GM12878 (cell line): ENCODE measurements around the gene INO80. TPM values are rescaled to one million over a fixed set of nuclear protein-coding genes. Genes with fewer than 3 reads are reported as not detected.
A peak's percentile ranks its signal among the peaks of the same experiment; 100 is the strongest.

Experiments
- ATAC-seq: fragments of 200-7000 bp; cut with Tn5 transposase; 3 replicates; pipeline ENCODE4 v1.9.1; 2020; ENCODE audit warnings: mild to moderate bottlenecking, moderate library complexity
- BruUV-seq: library from RNA; stranded (reverse); fragments of 400-500 nt; replicated peaks from 2 replicates; lab custom pipeline; 2021; lab: Mats Ljungman, UMichigan
- CTCF ChIA-PET: fragments of 300-600 bp; sonication (Branson Sonifier 250); formaldehyde crosslinking; extraction: SDS; loops from one replicate; lab custom pipeline; 2021; ENCODE audit warnings: inconsistent platforms; lab: Yijun Ruan, JAX
- POLR2A ChIA-PET: fragments of 350-600 bp; formaldehyde crosslinking; extraction: SDS; loops from one replicate; lab custom pipeline; 2021; ENCODE audit warnings: inconsistent platforms; lab: Charles Lee
- RAD21 ChIA-PET: fragments of 300-600 bp; sonication (Branson Sonifier 250); formaldehyde crosslinking; loops from one replicate; lab custom pipeline; 2023; ENCODE audit warnings: antibody characterized with exemption; ENCODE audit not compliant: unreplicated experiment; lab: Charles Lee
- SMC1A ChIA-PET: fragments of 300-600 bp; sonication (Branson Sonifier 250); formaldehyde crosslinking; loops from one replicate; lab custom pipeline; 2023; ENCODE audit not compliant: unreplicated experiment, uncharacterized antibody; lab: Charles Lee
- DNase-seq: peaks from one replicate; pipeline ENCODE4 v3.0.0-alpha.2; 2011; ENCODE audit warnings: low read depth, low spot score
- FAIRE-seq: peaks from 3 replicates; lab custom pipeline; 2011; peaks lifted over from hg19 to GRCh38; lab: Jason Lieb, UNC
- H2AFZ ChIP-seq: 2 replicates; pipeline ENCODE4 v1.6.0; 2011; ENCODE audit warnings: low read depth, low read length, control low read depth; ENCODE audit not compliant: control insufficient read depth
- H3K27ac ChIP-seq: 2 replicates; pipeline ENCODE4 v1.5.1; 2011; ENCODE audit warnings: control low read depth; ENCODE audit not compliant: control insufficient read depth, insufficient read depth
- H3K27me3 ChIP-seq, 2 experiments: replicated peaks in 1 of 2; 2 replicates each; pipeline versions ENCODE4 v1.6.0 to v1.6.1; 2011; ENCODE audit warnings: low read length in 1 of 2; ENCODE audit not compliant: control insufficient read depth in 2 of 2, insufficient read depth in 2 of 2
- H3K36me3 ChIP-seq, 2 experiments: 2 replicates each; pipeline ENCODE4 v1.5.1; 2011; ENCODE audit warnings: low read length in 1 of 2; ENCODE audit not compliant: control insufficient read depth in 2 of 2, insufficient read depth in 2 of 2
- H3K4me1 ChIP-seq: 2 replicates; pipeline ENCODE4 v1.6.1; 2011; ENCODE audit warnings: mild to moderate bottlenecking, low read length, moderate library complexity, mixed read lengths; ENCODE audit not compliant: control insufficient read depth, insufficient read depth
- H3K4me2 ChIP-seq: 2 replicates; pipeline ENCODE4 v1.6.0; 2011; ENCODE audit warnings: control low read depth; ENCODE audit not compliant: control insufficient read depth, insufficient read depth
- H3K4me3 ChIP-seq: fragments of 200-600 bp; sonication (generic); 2 replicates; pipeline ENCODE4 v1.5.1; 2016
- H3K79me2 ChIP-seq: 2 replicates; pipeline ENCODE4 v1.6.0; 2011; ENCODE audit warnings: low read length; ENCODE audit not compliant: control insufficient read depth, insufficient read depth
- H3K9ac ChIP-seq: 2 replicates; pipeline ENCODE4 v1.8.0; 2011; ENCODE audit warnings: low read length, control low read depth, mixed read lengths; ENCODE audit not compliant: control insufficient read depth, insufficient read depth
- H3K9me3 ChIP-seq: replicated peaks from 3 replicates; pipeline ENCODE4 v1.5.1; 2011; ENCODE audit warnings: mild to moderate bottlenecking, low read length; ENCODE audit not compliant: control insufficient read depth, insufficient read depth
- H4K20me1 ChIP-seq: 2 replicates; pipeline ENCODE4 v1.6.0; 2011; ENCODE audit not compliant: control insufficient read depth, insufficient read depth
- EP300 ChIP-seq, 2 experiments: fragments of 150-350 bp in 1 of 2; IDR thresholded peaks; 2 replicates each; pipeline ENCODE4 v1.6.1; 2011 to 2012; ENCODE audit warnings: low read depth in 2 of 2, low read length in 2 of 2, borderline replicate concordance in 1 of 2, improper control_type of control experiment in 1 of 2, inconsistent platforms in 1 of 2; ENCODE audit not compliant: control insufficient read depth in 1 of 2
- IKZF2 ChIP-seq, 2 experiments: fragments of 450-650 bp; IDR thresholded peaks; 2 replicates each; pipeline ENCODE4 v1.6.1; 2017; ENCODE audit warnings: mild to moderate bottlenecking in 2 of 2, moderate library complexity in 2 of 2
- KLF5 ChIP-seq: fragments of 450-650 bp; IDR thresholded peaks from 2 replicates; pipeline ENCODE4 v1.6.1; 2014; ENCODE audit warnings: mild to moderate bottlenecking; ENCODE audit not compliant: partially characterized antibody
- NBN ChIP-seq: fragments of 450-650 bp; IDR thresholded peaks from 2 replicates; pipeline ENCODE4 v1.6.1; 2016
- POLR2AphosphoS5 ChIP-seq: IDR thresholded peaks from 2 replicates; pipeline ENCODE4 v1.6.1; 2011; ENCODE audit warnings: mild to moderate bottlenecking, low read length, inconsistent platforms
- RCOR1 ChIP-seq: conservative IDR thresholded peaks from 2 replicates; pipeline ENCODE4 v1.6.1; 2012; ENCODE audit warnings: low read depth, low read length, improper control_type of control experiment
- WGBS: methylation state at CpG from one replicate; pipeline ENCODE4 v1.1.6; 2016; ENCODE audit warnings: low lambda C conversion rate; ENCODE audit not compliant: insufficient replicate concordance, insufficient coverage; ENCODE audit errors: missing lambda C conversion rate; 5-methylcytosine and 5-hydroxymethylcytosine counted together
- in situ Hi-C: fragments of 300-500 bp; cut with MboI; formaldehyde crosslinking; loops from 9 replicates; pipeline ENCODE4 v1.14.3; 2018; ENCODE audit warnings: mixed read lengths
- intact Hi-C: fragments of 100-400 bp; cut with micrococcal nuclease; formaldehyde crosslinking; loops from one replicate; pipeline ENCODE4 v1.14.2; 2022; ENCODE audit not compliant: unreplicated experiment
- polyA plus RNA-seq, 11 experiments: library from polyadenylated mRNA; depleted of rRNA in 4 of 11; unstranded in 6 of 11; stranded (reverse) in 5 of 11; fragments of >200 nt; fragmentation: Nextera tagmentation in 4 of 11; fragmentation: Illumina TruSeq in 1 of 11; extraction: Ambion mirVana in 4 of 11; extraction: Trizol in 1 of 11; gene quantifications; 1 replicate in 1 of 11; 2 replicates in 10 of 11; pipeline versions ENCODE4 v1.2.1 to v1.2.3, GENCODE V29; 2011 to 2016; ENCODE audit warnings: inconsistent platforms in 2 of 11, missing spikeins in 2 of 11, low read depth in 1 of 11
- total RNA-seq, 4 experiments: library from RNA; depleted of rRNA in 3 of 4; stranded (reverse); fragments of >200 nt in 3 of 4; fragmentation: Illumina TruSeq in 1 of 4; extraction: Trizol in 1 of 4; gene quantifications; 2 replicates each; pipeline versions ENCODE4 v1.2.1 to v1.2.3, GENCODE V29; 2013 to 2021

Gene INO80
- total and polyA plus RNA-seq, 10 of the 15 experiments (the other 5 are each of a cell fraction or from before 2014, with no cell fraction given) = 4.5 to 25.0 (median 14.2) TPM

- no peaks in the 10 kb centered on the region for H3K36me3 ChIP-seq
- POLR2A ChIA-PET = interaction anchor here (0.9 to 3.5 kb wide), 7 partner anchors 8 to 225 kb away, joined by 3 to 20 read pairs (median 4); partner anchors contain the start of genes CHAC1 and DLL4
- ATAC-seq (no peak), FAIRE-seq (no peak), DNase-seq (no peak)
- WGBS = 58% methylated on average over 7 of the region's 7 CpGs
- intact Hi-C loops = loop anchor here (5.0 kb wide), 2 partner anchors 34 to 81 kb away; no protein-coding TSS in a partner anchor
- H3K27ac ChIP-seq = peak overlapping the region; percentile 81
- H2AFZ ChIP-seq = peak overlapping the region; percentile 3
- H3K4me2 ChIP-seq = peak overlapping the region; percentile 58
- no peaks in the 10 kb centered on the region for H3K79me2 ChIP-seq
- RAD21 ChIA-PET = interaction anchor here (1.0 to 4.1 kb wide), 17 partner anchors 10 to 243 kb away, joined by 3 to 36 read pairs (median 4); partner anchors contain the start of gene INO80
- in situ Hi-C loops = no loop called here
- CTCF ChIA-PET = interaction anchor here (0.7 to 5.2 kb wide), 27 partner anchors 10 to 388 kb away, joined by 3 to 80 read pairs (median 4); partner anchors contain the start of genes CHAC1, DLL4, INO80 and RHOV
- H4K20me1 ChIP-seq = no peaks in the 10 kb centered on the region
- SMC1A ChIA-PET = interaction anchor here (1.0 to 4.1 kb wide), 17 partner anchors 10 to 245 kb away, joined by 3 to 28 read pairs (median 5); partner anchors contain the start of gene DLL4
- peaks cover 23% of the 10 kb centered on the region for H3K4me1 ChIP-seq
- TF ChIP-seq EP300 (IDR thresholded peaks at IDR 0.05; ENCODE audit: borderline replicate concordance in 1 of 2, control insufficient read depth in 1 of 2, low read depth in 2 of 2, low read length in 2 of 2) (no peak), POLR2AphosphoS5 (peak; percentile 5; the same call in 1 of the 2 replicates), NBN (no peak), IKZF2 (IDR thresholded peaks at IDR 0.05) (0 out of 4 replicates have a peak, but pooled peaks of 1 of the 2 experiments have one; percentile 20), RCOR1 (no peak), KLF5 (no peak)
- TF ChIP-seq, all 136 proteins: peak for 2
- BruUV-seq = TSS peak; percentile 78
- Histone ChIP-seq H3K9ac (peak overlapping the region; percentile 88), H3K9me3 (no peaks in the 10 kb centered on the region), H3K4me3 (peak overlapping the region; percentile 66; the same call in 1 of the 2 replicates), H3K27me3 (no peaks in the 10 kb centered on the region)
Observed at GRCh38 chr15:40941068-40941527, 175.0 kb downstream of the INO80 start.
